Activated CD4-positive, alpha-beta memory T cell treated with anti-CD3 and anti-CD28 coated beads for 36 hours (primary cell): Measurements from ENCODE around the gene UNC93B1. TPM values are rescaled to one million over a fixed set of nuclear protein-coding genes. Genes with fewer than 3 reads are reported as not detected.
"Not testable (repeated sequence)": the region's sequence is repeated elsewhere in the genome, so short reads cannot be mapped to it uniquely, and the experiment has no call there.

Experiments used
- CTCF ChIA-PET: fragments of 350-600 bp; sonication (Branson Sonifier 250); formaldehyde crosslinking; loops from one replicate; lab custom pipeline; 2021; ENCODE audit warnings: antibody characterized with exemption, inconsistent platforms; lab: Charles Lee
- POLR2A ChIA-PET: fragments of 350-600 bp; sonication (Branson Sonifier 250); formaldehyde crosslinking; loops from one replicate; lab custom pipeline; 2021; ENCODE audit warnings: antibody characterized with exemption; lab: Charles Lee
- DNase-seq: peaks from one replicate; pipeline ENCODE4 v3.0.0-alpha.2; 2020
- H3K27ac Mint-ChIP-seq: one replicate; pipeline ENCODE4 v1.8.0; 2021; ENCODE audit warnings: mixed read lengths
- H3K27me3 Mint-ChIP-seq: one replicate; pipeline ENCODE4 v1.8.0; 2021; ENCODE audit warnings: mixed read lengths
- H3K36me3 Mint-ChIP-seq: one replicate; pipeline ENCODE4 v1.8.0; 2021; ENCODE audit warnings: mixed read lengths
- H3K4me1 Mint-ChIP-seq: one replicate; pipeline ENCODE4 v1.8.0; 2021; ENCODE audit warnings: low read depth, mixed read lengths
- H3K4me3 Mint-ChIP-seq: one replicate; pipeline ENCODE4 v1.8.0; 2021; ENCODE audit warnings: mild to moderate bottlenecking, mixed read lengths
- H3K9me3 Mint-ChIP-seq: one replicate; pipeline ENCODE4 v1.8.0; 2021; ENCODE audit warnings: mixed read lengths
- intact Hi-C: fragments of 100-400 bp; cut with micrococcal nuclease; formaldehyde crosslinking; loops from one replicate; pipeline ENCODE4 v1.15.1; 2023
- total RNA-seq, 2 experiments: library from RNA; stranded (reverse); gene quantifications; one replicate each; pipeline ENCODE4 v1.2.3, GENCODE V29; 2021

Gene UNC93B1
- total RNA-seq, 2 experiments from 2014 or later: 20.0 to 21.5 TPM

DNA sequence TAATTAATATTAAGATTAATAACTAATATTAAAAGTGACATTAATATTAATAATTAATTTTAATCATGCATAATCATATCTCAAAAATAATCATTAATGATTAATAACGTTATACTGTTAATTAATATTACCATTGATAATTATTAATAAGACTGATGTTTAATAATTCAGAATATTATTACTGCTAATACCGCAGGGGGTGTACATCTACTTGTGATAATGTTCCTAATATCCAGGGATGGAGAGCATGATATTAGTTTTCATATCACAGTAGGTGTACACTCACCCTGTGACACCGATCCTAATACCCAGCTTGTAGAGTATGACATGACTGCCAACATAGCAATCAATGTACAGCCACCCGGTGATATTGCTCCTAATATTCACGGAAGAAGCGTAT lies 18.6 kb downstream of the UNC93B1 start:
- POLR2A ChIA-PET, intact Hi-C loops, H3K36me3 Mint-ChIP-seq, H3K4me3 Mint-ChIP-seq, H3K9me3 Mint-ChIP-seq, DNase-seq, CTCF ChIA-PET, H3K27me3 Mint-ChIP-seq, H3K4me1 Mint-ChIP-seq, H3K27ac Mint-ChIP-seq: not testable (repeated sequence)

DNA sequence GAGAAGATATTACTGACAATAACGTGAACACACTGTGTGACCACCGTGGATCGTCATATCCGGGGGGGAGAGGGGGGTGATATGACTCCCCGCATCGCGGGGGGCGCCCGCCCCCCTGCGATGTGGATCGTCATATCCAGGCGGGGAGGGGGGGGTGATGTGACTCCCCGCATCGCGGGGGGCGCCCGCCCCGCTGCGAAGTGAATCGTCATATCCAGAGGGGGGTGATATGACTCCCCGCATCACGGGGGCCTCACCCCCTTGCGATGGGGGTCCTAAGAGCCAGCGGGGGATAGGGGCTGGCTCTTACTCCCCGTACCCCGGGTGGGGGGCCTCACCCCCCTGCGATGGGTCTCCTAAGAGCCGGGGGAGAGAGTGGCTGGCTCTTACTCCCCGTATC lies 19.9 kb downstream of the UNC93B1 start:
- Mint-ChIP-seq H3K4me1 (no peaks in the 10 kb centered on the region), H3K9me3 (no peaks in the 10 kb centered on the region), H3K4me3 (no peak overlapping the region), H3K27ac (no peak overlapping the region), H3K27me3 (no peaks in the 10 kb centered on the region), H3K36me3 (no peaks in the 10 kb centered on the region)
- CTCF ChIA-PET: no interaction called here
- POLR2A ChIA-PET: no interaction called here
- DNase-seq: no peak
- intact Hi-C loops: no loop called here

DNA sequence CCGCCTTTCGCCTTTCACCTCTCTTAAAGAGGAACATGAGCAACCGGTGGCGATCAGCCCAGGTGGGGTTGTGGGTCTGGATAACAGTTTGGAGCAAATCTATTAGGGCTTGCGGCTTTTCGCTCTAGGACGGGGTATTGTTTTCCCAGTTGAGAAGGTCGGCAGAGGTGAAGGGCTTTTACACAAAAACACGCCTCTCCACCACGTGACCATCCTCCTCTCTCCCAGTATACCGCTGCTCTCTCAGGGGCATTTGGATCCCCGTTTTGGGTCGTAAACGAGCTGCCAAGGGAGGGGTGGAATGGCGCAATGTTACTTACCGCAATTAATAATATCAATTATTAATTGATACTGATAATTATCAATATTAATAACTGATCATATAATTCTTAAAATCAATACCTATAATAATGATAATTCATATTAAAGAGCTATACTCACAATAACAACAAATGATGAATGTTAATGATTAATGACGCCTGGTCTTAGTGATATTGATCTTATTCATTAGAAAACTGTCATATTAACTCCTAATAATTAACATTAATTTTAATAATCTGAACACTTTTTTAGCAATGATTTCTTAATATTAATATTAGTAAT lies 21.5 kb downstream of the UNC93B1 start:
- intact Hi-C loops, POLR2A ChIA-PET, H3K9me3 Mint-ChIP-seq, H3K4me1 Mint-ChIP-seq, H3K4me3 Mint-ChIP-seq, DNase-seq, H3K27ac Mint-ChIP-seq, CTCF ChIA-PET, H3K36me3 Mint-ChIP-seq, H3K27me3 Mint-ChIP-seq: not testable (repeated sequence)

DNA sequence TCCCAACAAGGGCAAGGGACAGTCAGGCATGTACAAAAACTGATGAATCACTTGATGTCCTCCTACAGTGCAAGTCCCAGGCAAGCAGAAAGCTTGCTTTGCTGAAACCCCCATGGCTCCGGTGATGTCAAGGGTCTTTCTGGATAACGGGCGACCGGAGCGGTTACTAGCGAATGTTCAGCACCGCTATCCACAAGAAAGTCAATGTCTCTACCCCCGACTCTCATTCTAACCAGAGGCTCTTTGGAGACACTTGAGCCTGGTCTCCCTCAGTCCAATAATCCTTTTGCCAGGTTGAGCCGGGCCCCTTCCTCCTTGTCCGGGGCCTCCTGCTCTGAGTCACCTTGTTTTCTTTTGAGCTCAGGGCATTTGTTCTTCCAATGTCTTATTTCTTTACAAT lies 22.7 kb downstream of the UNC93B1 start:
- CTCF ChIA-PET, H3K9me3 Mint-ChIP-seq, H3K27ac Mint-ChIP-seq, DNase-seq, H3K4me3 Mint-ChIP-seq, intact Hi-C loops, H3K4me1 Mint-ChIP-seq, H3K36me3 Mint-ChIP-seq, H3K27me3 Mint-ChIP-seq, POLR2A ChIA-PET: not testable (repeated sequence)

- CTCF ChIA-PET: interaction anchor here (1.1 kb wide), 1 partner anchor 24 kb away, joined by 3 read pairs; no protein-coding TSS in a partner anchor
- POLR2A ChIA-PET: not testable (repeated sequence)
These were observed 25.0 kb downstream of the UNC93B1 start for GRCh38 chr11:67978766-67979418.

GRCh38 chr11:67974746-67975145 lies 29.2 kb downstream of the UNC93B1 start:
- H3K9me3 Mint-ChIP-seq, CTCF ChIA-PET, DNase-seq, H3K4me3 Mint-ChIP-seq, H3K4me1 Mint-ChIP-seq, H3K27ac Mint-ChIP-seq, H3K27me3 Mint-ChIP-seq, H3K36me3 Mint-ChIP-seq, intact Hi-C loops, POLR2A ChIA-PET: not testable (repeated sequence)

More at GRCh38 chr11:67978766-67979418, 25.0 kb downstream of the UNC93B1 start:
- DNase-seq, H3K27me3 Mint-ChIP-seq, H3K9me3 Mint-ChIP-seq, H3K4me3 Mint-ChIP-seq, intact Hi-C loops, H3K4me1 Mint-ChIP-seq, H3K36me3 Mint-ChIP-seq, H3K27ac Mint-ChIP-seq: not testable (repeated sequence)

DNA sequence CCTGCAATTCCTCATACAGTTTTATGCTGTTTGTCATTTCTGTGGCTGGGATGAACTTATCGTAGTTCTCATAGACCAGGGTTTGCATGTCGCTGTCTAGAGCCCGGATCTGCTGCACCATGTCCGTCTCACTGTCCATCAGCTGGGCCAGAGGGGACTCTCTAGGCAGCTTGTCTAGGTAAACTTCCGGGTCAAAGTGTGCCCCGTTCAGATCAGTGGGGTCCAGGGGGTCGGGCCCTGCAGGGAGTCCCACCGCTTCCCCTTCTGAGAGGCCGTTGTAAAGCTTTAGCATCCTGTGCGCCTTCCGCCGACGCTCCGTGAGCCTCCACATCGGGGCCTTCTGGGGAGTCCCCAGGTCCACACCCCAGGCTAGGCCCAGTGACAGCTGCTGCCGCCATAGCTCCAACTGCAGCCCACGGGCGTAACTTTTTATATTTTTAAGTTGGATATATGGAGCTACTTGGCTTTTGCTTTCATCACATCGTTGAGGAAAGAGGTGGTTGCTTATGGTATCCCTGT lies 38.0 kb downstream of the UNC93B1 start:
- POLR2A ChIA-PET, H3K27ac Mint-ChIP-seq, intact Hi-C loops, H3K9me3 Mint-ChIP-seq, H3K36me3 Mint-ChIP-seq, H3K27me3 Mint-ChIP-seq, DNase-seq, H3K4me1 Mint-ChIP-seq, H3K4me3 Mint-ChIP-seq: not testable (repeated sequence)
- CTCF ChIA-PET: interaction anchor here (2.2 kb wide), 1 partner anchor 11 kb away, joined by 9 read pairs; no protein-coding TSS in a partner anchor

- H3K4me3 Mint-ChIP-seq, H3K4me1 Mint-ChIP-seq, POLR2A ChIA-PET, DNase-seq, H3K36me3 Mint-ChIP-seq, H3K27me3 Mint-ChIP-seq, intact Hi-C loops, H3K27ac Mint-ChIP-seq, H3K9me3 Mint-ChIP-seq: not testable (repeated sequence)
- CTCF ChIA-PET: interaction anchor here (2.2 kb wide), 1 partner anchor 9 kb away, joined by 9 read pairs; no protein-coding TSS in a partner anchor
These were observed 39.2 kb downstream of the UNC93B1 start for GRCh38 chr11:67964746-67965145.

DNA sequence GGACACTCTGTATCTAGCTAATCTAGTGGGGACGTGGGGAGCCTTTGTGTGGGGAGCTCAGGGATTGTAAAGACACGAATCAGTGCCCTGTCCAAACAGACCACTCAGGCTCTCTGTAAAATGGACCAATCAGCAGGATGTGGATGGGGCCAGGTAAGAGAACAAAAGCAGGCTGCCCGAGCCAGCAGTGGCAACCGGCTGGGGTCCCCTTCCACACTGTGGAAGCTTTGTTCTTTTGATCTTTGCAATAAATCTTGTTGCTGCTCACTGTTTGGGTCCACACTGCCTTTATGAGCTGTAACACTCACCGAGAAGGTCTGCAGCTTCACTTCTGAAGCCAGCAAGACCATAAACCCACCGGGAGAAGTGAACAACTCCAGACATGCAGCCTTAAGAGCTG lies 40.0 kb downstream of the UNC93B1 start:
- H3K9me3 Mint-ChIP-seq, CTCF ChIA-PET, POLR2A ChIA-PET, H3K27me3 Mint-ChIP-seq, H3K27ac Mint-ChIP-seq, intact Hi-C loops, H3K4me3 Mint-ChIP-seq, DNase-seq, H3K36me3 Mint-ChIP-seq, H3K4me1 Mint-ChIP-seq: not testable (repeated sequence)

- H3K36me3 Mint-ChIP-seq, H3K9me3 Mint-ChIP-seq, H3K4me3 Mint-ChIP-seq, intact Hi-C loops, DNase-seq, H3K27ac Mint-ChIP-seq, H3K27me3 Mint-ChIP-seq, POLR2A ChIA-PET, CTCF ChIA-PET, H3K4me1 Mint-ChIP-seq: not testable (repeated sequence)
These were observed 40.7 kb downstream of the UNC93B1 start for GRCh38 chr11:67963217-67963616.

GRCh38 chr11:67956236-67956635 lies 47.7 kb downstream of the UNC93B1 start:
- H3K27ac Mint-ChIP-seq, H3K36me3 Mint-ChIP-seq, H3K4me1 Mint-ChIP-seq, POLR2A ChIA-PET, H3K9me3 Mint-ChIP-seq, intact Hi-C loops, DNase-seq: not testable (repeated sequence)
- Mint-ChIP-seq H3K27me3 (peaks cover 16% of the 10 kb centered on the region), H3K4me3 (peak overlapping the region; percentile 24)
- CTCF ChIA-PET: interaction anchor here (0.8 to 2.4 kb wide), 15 partner anchors 9 to 278 kb away, joined by 3 to 17 read pairs (median 4); no protein-coding TSS in a partner anchor

DNA sequence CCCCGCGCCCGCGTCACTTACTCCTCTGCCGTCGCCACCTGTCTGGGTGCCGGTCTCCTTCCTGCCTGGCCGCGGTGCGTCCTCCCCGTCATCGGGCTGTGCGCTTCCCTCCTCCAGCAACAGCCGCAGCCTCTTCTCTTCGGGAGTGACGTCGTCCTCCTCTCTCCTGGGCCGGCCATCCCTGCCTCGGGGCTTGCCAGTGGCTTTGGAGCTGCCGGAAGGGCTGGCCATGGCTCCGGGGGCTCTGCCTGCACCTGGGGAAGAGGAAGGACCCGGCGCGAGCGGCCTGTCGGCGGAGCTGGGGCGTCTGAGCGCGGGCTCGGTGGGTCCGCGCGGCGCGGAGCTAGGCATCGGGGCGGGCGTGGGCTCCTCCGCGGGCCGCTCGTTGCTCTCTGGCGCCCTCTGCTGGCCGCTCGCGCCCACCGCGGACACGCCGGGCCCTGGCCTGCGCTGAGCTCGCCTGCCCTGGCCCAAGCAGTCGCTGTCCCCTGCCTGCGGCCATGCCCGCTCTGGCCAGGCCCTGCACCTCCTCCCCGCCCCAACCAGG lies 48.4 kb downstream of the UNC93B1 start:
- H3K4me1 Mint-ChIP-seq, H3K9me3 Mint-ChIP-seq, H3K27ac Mint-ChIP-seq, intact Hi-C loops, H3K36me3 Mint-ChIP-seq, POLR2A ChIA-PET: not testable (repeated sequence)
- DNase-seq: peak; percentile 81
- Mint-ChIP-seq H3K27me3 (peaks cover 16% of the 10 kb centered on the region), H3K4me3 (peak overlapping the region; percentile 77)
- CTCF ChIA-PET: interaction anchor here (0.8 to 2.4 kb wide), 18 partner anchors 9 to 278 kb away, joined by 3 to 17 read pairs (median 4); no protein-coding TSS in a partner anchor
